Measurements from ENCODE around the gene RAPGEF3.

GRCh38 chr12:47689215-47689614 lies 69.5 kb downstream of the RAPGEF3 start:
- TF ChIP-seq POLR2A (IDR thresholded peaks at IDR 0.05) = no peak
- TF ChIP-seq CTCF (IDR thresholded peaks at IDR 0.05) = no peak
